ENCODE data around the gene ENPP7.

DNA sequence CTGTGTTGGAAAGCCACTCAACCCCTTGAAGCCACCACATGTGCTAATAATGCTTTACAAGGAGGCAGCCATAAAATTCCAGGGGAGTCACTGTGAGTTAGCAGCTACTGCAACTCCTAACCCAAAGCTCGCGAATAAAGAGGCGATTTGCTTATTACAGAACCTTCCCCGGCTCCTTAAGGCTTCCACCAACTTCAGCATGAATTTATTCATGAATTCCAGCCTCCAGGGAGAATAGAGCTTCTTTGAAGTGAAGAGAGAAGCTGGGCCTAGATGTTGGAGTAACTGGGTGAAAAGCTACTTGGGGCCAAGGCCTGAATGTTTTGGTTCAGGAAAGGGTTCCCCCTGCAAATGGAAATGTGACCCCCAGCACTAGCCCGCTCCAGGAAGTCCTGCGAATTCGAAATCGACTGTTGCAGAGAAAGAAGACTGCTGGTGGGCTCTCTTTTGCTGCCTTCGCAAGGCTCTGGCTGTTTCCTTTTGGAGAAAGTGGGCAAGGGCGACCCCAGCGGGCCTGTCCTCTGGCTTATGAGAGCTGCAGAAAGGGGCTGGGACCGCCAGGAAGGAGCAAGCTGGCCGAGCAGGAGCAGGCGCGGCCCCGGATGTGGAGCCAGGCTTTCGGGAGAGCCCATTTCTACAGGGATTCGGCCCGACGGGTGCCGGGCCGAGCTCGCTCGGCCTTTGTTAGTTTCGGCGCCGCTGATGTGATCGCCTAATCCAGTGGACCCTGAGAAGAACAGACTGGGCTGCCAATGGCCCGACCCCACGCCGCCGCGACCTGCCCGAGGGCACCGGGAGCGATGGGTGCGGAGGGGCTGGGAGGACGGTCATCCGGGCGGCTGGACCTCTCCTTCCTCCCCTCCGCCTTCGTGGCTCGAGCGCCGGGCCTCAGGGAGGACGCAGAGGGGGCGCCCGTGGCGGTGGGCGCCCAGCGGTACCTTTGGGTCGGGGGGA, 58.5 kb downstream of the ENPP7 start:
- TF ChIP-seq GATA3 (IDR thresholded peaks at IDR 0.05; ENCODE audit: low read depth, low read length) = no peak
- TF ChIP-seq GATA2 (IDR thresholded peaks at IDR 0.05; ENCODE audit: low read depth, low read length) = no peak

All from SH-SY5Y (cell line).